B cell (primary cell): ENCODE measurements around the gene FALEC.

Experiments
- EZH2 ChIP-seq: IDR thresholded peaks from 2 replicates; pipeline ENCODE4 v1.6.1; 2012; ENCODE audit warnings: borderline replicate concordance, low read depth, mild to moderate bottlenecking, moderate library complexity, low read length; ENCODE audit not compliant: insufficient read depth, poor library complexity, severe bottlenecking
- TF ChIP-seq, protein P1 (sequence below): fragments of 200-600 bp; IDR thresholded peaks from one replicate; pipeline ENCODE4 v1.8.0; 2022; ENCODE audit warnings: antibody characterized with exemption, mild to moderate bottlenecking

DNA sequence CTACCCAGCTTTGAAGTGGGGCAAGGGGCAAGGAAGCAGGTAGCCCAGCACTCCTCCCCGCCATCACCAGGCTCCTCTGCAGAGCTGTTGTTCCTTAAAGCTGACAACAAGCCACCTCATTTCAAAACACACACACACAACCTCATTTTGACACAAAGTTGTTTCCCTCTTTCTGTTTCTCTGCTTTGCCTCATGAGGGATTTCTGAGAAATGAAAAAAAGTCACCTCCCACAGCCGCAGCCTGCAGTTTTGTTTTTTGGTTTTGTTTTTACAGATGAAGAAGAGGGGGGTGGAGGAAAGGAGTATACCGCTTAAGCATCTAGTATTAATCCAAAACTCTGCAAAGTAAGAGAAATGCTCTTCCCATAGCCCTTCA lies 51.8 kb downstream of the FALEC start:
- TF ChIP-seq, protein P1, sequence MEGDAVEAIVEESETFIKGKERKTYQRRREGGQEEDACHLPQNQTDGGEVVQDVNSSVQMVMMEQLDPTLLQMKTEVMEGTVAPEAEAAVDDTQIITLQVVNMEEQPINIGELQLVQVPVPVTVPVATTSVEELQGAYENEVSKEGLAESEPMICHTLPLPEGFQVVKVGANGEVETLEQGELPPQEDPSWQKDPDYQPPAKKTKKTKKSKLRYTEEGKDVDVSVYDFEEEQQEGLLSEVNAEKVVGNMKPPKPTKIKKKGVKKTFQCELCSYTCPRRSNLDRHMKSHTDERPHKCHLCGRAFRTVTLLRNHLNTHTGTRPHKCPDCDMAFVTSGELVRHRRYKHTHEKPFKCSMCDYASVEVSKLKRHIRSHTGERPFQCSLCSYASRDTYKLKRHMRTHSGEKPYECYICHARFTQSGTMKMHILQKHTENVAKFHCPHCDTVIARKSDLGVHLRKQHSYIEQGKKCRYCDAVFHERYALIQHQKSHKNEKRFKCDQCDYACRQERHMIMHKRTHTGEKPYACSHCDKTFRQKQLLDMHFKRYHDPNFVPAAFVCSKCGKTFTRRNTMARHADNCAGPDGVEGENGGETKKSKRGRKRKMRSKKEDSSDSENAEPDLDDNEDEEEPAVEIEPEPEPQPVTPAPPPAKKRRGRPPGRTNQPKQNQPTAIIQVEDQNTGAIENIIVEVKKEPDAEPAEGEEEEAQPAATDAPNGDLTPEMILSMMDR = no peak
- no peak for TF ChIP-seq EZH2
